OCI-LY3 (cell line): ENCODE measurements around the gene GLTP.

Experiments used
- H2AFZ ChIP-seq: fragments of 200-600, 300-600 bp; shearing (Covaris generic); 2 replicates; pipeline ENCODE4 v1.6.0; 2014; ENCODE audit warnings: antibody characterized with exemption, low read depth, low read length
- H3K27ac ChIP-seq: fragments of 200-600, 300-600 bp; sonication (generic); 2 replicates; pipeline ENCODE4 v1.5.1; 2014; ENCODE audit warnings: mild to moderate bottlenecking, low read length, moderate library complexity, mixed read lengths
- H3K27me3 ChIP-seq: fragments of 200-600, 300-600 bp; sonication (generic); 2 replicates; pipeline ENCODE4 v1.6.1; 2014; ENCODE audit warnings: low read depth, low read length, mixed read lengths
- H3K36me3 ChIP-seq: fragments of 200-600, 300-600 bp; sonication (generic); replicated peaks from 2 replicates; pipeline ENCODE3; 2014; ENCODE audit warnings: low read depth, low read length, mixed read lengths
- H3K4me1 ChIP-seq: fragments of 300-600, 200-600 bp; sonication (generic); 2 replicates; pipeline ENCODE4 v1.6.1; 2014; ENCODE audit warnings: low read length, mixed read lengths
- H3K4me2 ChIP-seq: fragments of 200-600, 300-600 bp; sonication (generic); 2 replicates; pipeline ENCODE4 v1.6.1; 2014; ENCODE audit warnings: low read length, mixed read lengths
- H3K4me3 ChIP-seq: fragments of 300-600, 200-600 bp; sonication (generic); 2 replicates; pipeline ENCODE4 v1.5.1; 2014; ENCODE audit warnings: antibody characterized with exemption, mild to moderate bottlenecking, low read length, moderate library complexity
- H3K79me2 ChIP-seq: fragments of 300-600, 200-600 bp; shearing (Covaris generic); 2 replicates; pipeline ENCODE4 v1.6.1; 2014; ENCODE audit warnings: mild to moderate bottlenecking, low read length, mixed read lengths
- H3K9ac ChIP-seq: fragments of 300-600, 200-600 bp; shearing (Covaris generic); 2 replicates; pipeline ENCODE4 v1.6.0; 2014; ENCODE audit warnings: mild to moderate bottlenecking, low read length, moderate library complexity
- H3K9me3 ChIP-seq: fragments of 200-600, 300-600 bp; shearing (Covaris generic); 2 replicates; pipeline ENCODE4 v1.6.1; 2014; ENCODE audit warnings: low read length, mixed read lengths; ENCODE audit not compliant: insufficient read depth
- H4K20me1 ChIP-seq: fragments of 200-600, 300-600 bp; sonication (generic); 2 replicates; pipeline ENCODE4 v1.6.1; 2016; ENCODE audit warnings: low read length, mixed read lengths; ENCODE audit not compliant: insufficient read depth
- EZH2phosphoT487 ChIP-seq: fragments of 200-600 bp; shearing (Covaris generic); IDR thresholded peaks from 2 replicates; pipeline ENCODE4 v1.6.1; 2018; ENCODE audit warnings: antibody characterized with exemption, mixed run types, low read depth
- TF ChIP-seq, protein P1 (sequence below): fragments of 200-600, 300-600 bp; sonication (generic); IDR thresholded peaks from 2 replicates; pipeline ENCODE4 v1.5.1; 2014; ENCODE audit warnings: antibody characterized with exemption, low read length, low read depth

GLTP gene

DNA sequence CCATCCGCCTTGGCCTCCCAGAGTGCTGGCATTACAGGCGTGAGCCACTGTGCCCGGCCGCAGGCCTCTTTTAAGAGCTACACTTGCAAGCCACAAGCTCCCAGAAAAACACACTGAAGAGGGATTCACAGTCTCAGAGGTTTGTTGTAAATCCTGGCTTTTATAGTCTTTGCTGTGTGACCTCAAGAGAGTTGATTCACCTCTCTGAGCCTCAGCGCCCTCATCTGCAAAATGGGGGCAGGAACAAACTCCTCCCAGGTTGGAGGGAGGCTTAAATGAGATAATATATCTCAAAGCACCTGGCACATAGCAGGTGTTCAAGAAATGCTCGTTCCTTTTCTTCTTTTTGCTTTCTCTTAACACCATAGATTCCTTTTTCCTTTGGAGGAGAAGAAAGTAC, 15.8 kb upstream of the GLTP start:
- Histone ChIP-seq H3K4me3 (no peak overlapping the region), H3K9ac (no peak overlapping the region), H3K79me2 (peaks cover 11% of the 10 kb centered on the region), H4K20me1 (no peaks in the 10 kb centered on the region), H3K9me3 (no peaks in the 10 kb centered on the region), H3K27ac (no peak overlapping the region), H3K36me3 (no peaks in the 10 kb centered on the region), H2AFZ (no peak overlapping the region), H3K4me1 (peaks cover 29% of the 10 kb centered on the region), H3K27me3 (peaks cover 6% of the 10 kb centered on the region; the same call in 1 of the 2 replicates), H3K4me2 (no peak overlapping the region)
- TF ChIP-seq, protein P1, sequence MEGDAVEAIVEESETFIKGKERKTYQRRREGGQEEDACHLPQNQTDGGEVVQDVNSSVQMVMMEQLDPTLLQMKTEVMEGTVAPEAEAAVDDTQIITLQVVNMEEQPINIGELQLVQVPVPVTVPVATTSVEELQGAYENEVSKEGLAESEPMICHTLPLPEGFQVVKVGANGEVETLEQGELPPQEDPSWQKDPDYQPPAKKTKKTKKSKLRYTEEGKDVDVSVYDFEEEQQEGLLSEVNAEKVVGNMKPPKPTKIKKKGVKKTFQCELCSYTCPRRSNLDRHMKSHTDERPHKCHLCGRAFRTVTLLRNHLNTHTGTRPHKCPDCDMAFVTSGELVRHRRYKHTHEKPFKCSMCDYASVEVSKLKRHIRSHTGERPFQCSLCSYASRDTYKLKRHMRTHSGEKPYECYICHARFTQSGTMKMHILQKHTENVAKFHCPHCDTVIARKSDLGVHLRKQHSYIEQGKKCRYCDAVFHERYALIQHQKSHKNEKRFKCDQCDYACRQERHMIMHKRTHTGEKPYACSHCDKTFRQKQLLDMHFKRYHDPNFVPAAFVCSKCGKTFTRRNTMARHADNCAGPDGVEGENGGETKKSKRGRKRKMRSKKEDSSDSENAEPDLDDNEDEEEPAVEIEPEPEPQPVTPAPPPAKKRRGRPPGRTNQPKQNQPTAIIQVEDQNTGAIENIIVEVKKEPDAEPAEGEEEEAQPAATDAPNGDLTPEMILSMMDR = no peak
- no peak for TF ChIP-seq EZH2phosphoT487

DNA sequence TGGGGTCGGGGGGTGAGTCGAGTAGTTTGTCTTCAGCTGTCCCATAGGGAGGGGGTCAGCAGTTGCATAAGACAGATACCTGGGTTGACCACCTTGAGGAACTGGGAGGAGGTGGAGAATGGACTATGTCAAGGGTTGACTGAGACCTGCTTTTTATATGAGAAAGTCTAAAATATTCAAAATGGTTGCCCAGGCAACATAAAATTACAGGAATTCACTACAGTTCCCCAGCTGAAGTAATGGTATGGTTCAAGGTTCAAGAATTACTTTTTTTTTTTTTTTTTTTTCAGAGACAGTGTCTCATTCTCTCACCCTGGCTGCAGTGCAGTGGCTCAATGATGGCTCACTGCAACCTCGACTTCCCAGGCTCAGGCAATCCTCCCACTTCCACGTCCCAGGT, 14.6 kb upstream of the GLTP start:
- Histone ChIP-seq H3K79me2 (no peaks in the 10 kb centered on the region), H2AFZ (no peak overlapping the region)

GRCh38 chr12:109893261-109893995, 13.1 kb upstream of the GLTP start:
- H3K79me2 ChIP-seq = no peaks in the 10 kb centered on the region
- H2AFZ ChIP-seq = no peak overlapping the region
- H3K9me3 ChIP-seq = no peaks in the 10 kb centered on the region
- H3K36me3 ChIP-seq = no peaks in the 10 kb centered on the region
- H3K4me2 ChIP-seq = no peak overlapping the region
- no peak overlapping the region for H3K4me3 ChIP-seq
- H3K27me3 ChIP-seq = peaks cover 6% of the 10 kb centered on the region; the same call in 1 of the 2 replicates
- H3K27ac ChIP-seq = no peak overlapping the region
- H3K4me1 ChIP-seq = peaks cover 34% of the 10 kb centered on the region
- no peak overlapping the region for H3K9ac ChIP-seq
- TF ChIP-seq, protein P1 = no peak
- no peak for TF ChIP-seq EZH2phosphoT487
- no peaks in the 10 kb centered on the region for H4K20me1 ChIP-seq

More for the DNA sequence above, 14.6 kb upstream of the GLTP start:
- Histone ChIP-seq H3K4me1 (peaks cover 26% of the 10 kb centered on the region), H3K27me3 (peaks cover 6% of the 10 kb centered on the region; the same call in 1 of the 2 replicates), H3K9ac (no peak overlapping the region), H4K20me1 (no peaks in the 10 kb centered on the region), H3K9me3 (no peaks in the 10 kb centered on the region), H3K36me3 (no peaks in the 10 kb centered on the region), H3K4me2 (no peak overlapping the region), H3K4me3 (no peak overlapping the region), H3K27ac (no peak overlapping the region)
- TF ChIP-seq, protein P1 = no peak
- no peak for TF ChIP-seq EZH2phosphoT487

DNA sequence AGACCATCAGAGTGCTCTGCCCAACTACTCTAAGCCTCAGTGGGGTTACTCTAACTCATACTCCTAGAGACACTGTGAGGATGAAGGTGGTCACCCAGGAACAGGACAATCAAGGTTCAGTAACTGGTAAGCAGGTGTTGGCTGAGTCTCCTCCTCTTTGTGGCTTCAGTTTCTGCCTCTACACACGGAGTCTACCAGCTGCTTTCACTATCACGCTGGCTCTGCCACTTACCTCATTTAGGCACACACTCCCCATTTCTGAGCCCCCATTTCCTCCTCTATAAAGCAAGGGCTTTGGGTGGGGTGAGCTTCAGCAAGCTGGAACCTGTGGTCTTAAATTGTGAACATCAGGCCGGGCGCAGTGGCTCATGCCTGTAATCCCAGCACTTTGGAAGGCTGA, 12.4 kb upstream of the GLTP start:
- Histone ChIP-seq H3K4me1 (peaks cover 39% of the 10 kb centered on the region), H3K4me3 (no peak overlapping the region), H3K4me2 (peak overlapping the region; percentile 36), H3K27ac (no peak overlapping the region), H3K79me2 (no peaks in the 10 kb centered on the region), H4K20me1 (no peaks in the 10 kb centered on the region), H2AFZ (peak overlapping the region; percentile 30; the same call in 1 of the 2 replicates), H3K27me3 (peaks cover 6% of the 10 kb centered on the region; the same call in 1 of the 2 replicates), H3K9ac (no peak overlapping the region), H3K9me3 (no peaks in the 10 kb centered on the region), H3K36me3 (no peaks in the 10 kb centered on the region)
- TF ChIP-seq EZH2phosphoT487 = no peak
- TF ChIP-seq, protein P1 = no peak
